A549 (cell line): ENCODE data around the gene TREX2. TPM values are rescaled to one million over a fixed set of nuclear protein-coding genes. Genes with fewer than 3 reads are reported as not detected.

Experiments
- ATAC-seq, 2 experiments: fragments of 200-7000 bp in 1 of 2; fragments of >200 bp in 1 of 2; cut with Nextera tagmentation in 1 of 2; cut with Tn5 transposase in 1 of 2; 3 replicates each; pipeline versions ENCODE4 v1.8.0 to v1.9.1; 2018 to 2020; ENCODE audit warnings: mild to moderate bottlenecking in 1 of 2, moderate library complexity in 1 of 2
- CTCF ChIA-PET: fragments of 300-600 bp; sonication (Branson Sonifier 250); formaldehyde crosslinking; extraction: SDS; loops from one replicate; lab custom pipeline; 2021; ENCODE audit warnings: antibody characterized with exemption, inconsistent platforms; lab: Yijun Ruan, JAX
- POLR2A ChIA-PET: fragments of 350-600 bp; formaldehyde crosslinking; extraction: SDS; loops from one replicate; lab custom pipeline; 2021; ENCODE audit warnings: antibody characterized with exemption, inconsistent platforms; lab: Yijun Ruan, JAX
- DNase-seq, 2 experiments: peaks; one replicate each; pipeline versions ENCODE4 v3.0.0 to v3.0.0-alpha.2; 2011 to 2016; ENCODE audit warnings: low read depth in 1 of 2, low spot score in 1 of 2
- FAIRE-seq: peaks from 2 replicates; lab custom pipeline; 2011; peaks lifted over from hg19 to GRCh38; lab: Jason Lieb, UNC
- H3K27ac ChIP-seq, 2 experiments: fragments of >200 bp; sonication (Bioruptor Twin); formaldehyde crosslinking; 3 replicates each; pipeline ENCODE4 v1.5.1; 2016 to 2017
- H3K4me1 ChIP-seq: fragments of >200 bp; sonication (Bioruptor Twin); formaldehyde crosslinking; 3 replicates; pipeline ENCODE4 v1.6.1; 2016
- H3K4me2 ChIP-seq: fragments of >200 bp; sonication (Bioruptor Twin); formaldehyde crosslinking; 3 replicates; pipeline ENCODE4 v1.6.1; 2016
- H3K4me3 ChIP-seq: fragments of >200 bp; sonication (Bioruptor Twin); formaldehyde crosslinking; 3 replicates; pipeline ENCODE4 v1.5.1; 2016
- H3K9me3 ChIP-seq: fragments of >200 bp; sonication (Bioruptor Twin); formaldehyde crosslinking; 3 replicates; pipeline ENCODE4 v1.6.1; 2016
- CHD2 ChIP-seq: fragments of 150-350 bp; IDR thresholded peaks from 2 replicates; pipeline ENCODE4 v1.6.1; 2014; ENCODE audit warnings: low read length; ENCODE audit not compliant: partially characterized antibody
- CHD4 ChIP-seq: fragments of 200-600 bp; sonication (generic); IDR thresholded peaks from 2 replicates; pipeline ENCODE4 v1.6.1; 2016; ENCODE audit warnings: antibody characterized with exemption, mild to moderate bottlenecking, borderline replicate concordance
- EHF ChIP-seq: fragments of 250-450 bp; sonication (Bioruptor Pico); IDR thresholded peaks from 2 replicates; pipeline ENCODE4 v1.5.0; 2020; ENCODE audit warnings: mild to moderate bottlenecking
- ESRRA ChIP-seq: fragments of 150-350 bp; IDR thresholded peaks from 2 replicates; pipeline ENCODE4 v1.6.1; 2014; ENCODE audit warnings: mild to moderate bottlenecking, low read length, borderline replicate concordance
- FOSL2 ChIP-seq, 2 experiments: fragments of 450-650 bp in 1 of 2; fragments of >200 bp in 1 of 2; sonication (Bioruptor Twin) in 1 of 2; formaldehyde crosslinking; IDR thresholded peaks; 2 replicates each; pipeline versions ENCODE4 v1.5.0 to v1.6.1; 2016 to 2020; ENCODE audit warnings: mild to moderate bottlenecking in 1 of 2, moderate library complexity in 1 of 2
- FOXS1 ChIP-seq: fragments of 250-450 bp; sonication (Bioruptor Pico); IDR thresholded peaks from 2 replicates; pipeline ENCODE4 v1.5.0; 2020; ENCODE audit warnings: mild to moderate bottlenecking, moderate library complexity
- GATA3 ChIP-seq: IDR thresholded peaks from 2 replicates; pipeline ENCODE4 v1.6.1; 2012; ENCODE audit warnings: borderline replicate concordance
- HES2 ChIP-seq: fragments of >200 bp; sonication (Bioruptor Twin); formaldehyde crosslinking; IDR thresholded peaks from 2 replicates; pipeline ENCODE4 v1.6.1; 2016
- HOXB13 ChIP-seq: fragments of 250-450 bp; sonication (Bioruptor Pico); IDR thresholded peaks from 2 replicates; pipeline ENCODE4 v1.5.0; 2020; ENCODE audit warnings: low read depth, mild to moderate bottlenecking, moderate library complexity
- KDM1A ChIP-seq: fragments of 200-600 bp; sonication (generic); IDR thresholded peaks from 2 replicates; pipeline ENCODE4 v1.6.1; 2016; ENCODE audit warnings: low read depth, mild to moderate bottlenecking
- MYC ChIP-seq: IDR thresholded peaks from 2 replicates; pipeline ENCODE4 v1.6.1; 2012; ENCODE audit warnings: mild to moderate bottlenecking, inconsistent platforms, low read length, improper control_type of control experiment, borderline replicate concordance
- NFE2L2 ChIP-seq: fragments of 150-350 bp; conservative IDR thresholded peaks from 2 replicates; pipeline ENCODE4 v1.6.1; 2014; ENCODE audit warnings: low read length
- POLR2A ChIP-seq: IDR thresholded peaks from 2 replicates; pipeline ENCODE4 v1.6.1; 2012; ENCODE audit warnings: mild to moderate bottlenecking, low read length
- RAD21 ChIP-seq, 2 experiments: fragments of >200 bp in 1 of 2; sonication (Bioruptor Twin) in 1 of 2; formaldehyde crosslinking in 1 of 2; IDR thresholded peaks in 1 of 2; conservative IDR thresholded peaks in 1 of 2; 2 replicates in 1 of 2; 3 replicates in 1 of 2; pipeline ENCODE4 v1.6.1; 2012 to 2018; ENCODE audit warnings: inconsistent platforms in 1 of 2
- RFX5 ChIP-seq: fragments of 450-650 bp; IDR thresholded peaks from 2 replicates; pipeline ENCODE4 v1.7.1; 2014; ENCODE audit warnings: antibody characterized with exemption, mild to moderate bottlenecking, moderate library complexity
- RNF2 ChIP-seq: fragments of 200-600 bp; sonication (generic); IDR thresholded peaks from 2 replicates; pipeline ENCODE4 v1.6.1; 2016; ENCODE audit warnings: low read depth, mild to moderate bottlenecking, antibody characterized with exemption, moderate library complexity, borderline replicate concordance
- SMC3 ChIP-seq: fragments of >200 bp; sonication (Bioruptor Twin); formaldehyde crosslinking; IDR thresholded peaks from 3 replicates; pipeline ENCODE4 v1.6.1; 2018; ENCODE audit warnings: inconsistent platforms
- WGBS: methylation state at CpG from one replicate; pipeline ENCODE4 v1.1.6; 2017; ENCODE audit errors: missing lambda C conversion rate; 5-methylcytosine and 5-hydroxymethylcytosine counted together
- polyA plus RNA-seq, 4 experiments: library from polyadenylated mRNA; depleted of rRNA in 3 of 4; stranded (reverse); fragments of >200 nt; fragmentation: RNase III in 1 of 4; extraction: RNeasy Plus Mini Kit Qiagen cat#74134 plus additional on column Dnase treatment in 1 of 4; gene quantifications; 2 replicates in 3 of 4; 3 replicates in 1 of 4; pipeline ENCODE4 v1.2.3, GENCODE V29; 2011 to 2017
- TF ChIP-seq, protein P1 (sequence below): IDR thresholded peaks from 2 replicates; pipeline ENCODE4 v1.6.1; 2012
- TF ChIP-seq, protein P2 (sequence below): fragments of 200-600 bp; sonication (generic); IDR thresholded peaks from 2 replicates; pipeline ENCODE4 v1.6.1; 2016; ENCODE audit warnings: antibody characterized with exemption, mild to moderate bottlenecking, moderate library complexity
- TF ChIP-seq, protein P3 (sequence below): IDR thresholded peaks from 2 replicates; pipeline ENCODE4 v1.6.1; 2012

TREX2 gene
- polyA plus RNA-seq, 2 of the 4 experiments (the other 2 are of a cell fraction): 0.27 to 0.99 TPM

DNA sequence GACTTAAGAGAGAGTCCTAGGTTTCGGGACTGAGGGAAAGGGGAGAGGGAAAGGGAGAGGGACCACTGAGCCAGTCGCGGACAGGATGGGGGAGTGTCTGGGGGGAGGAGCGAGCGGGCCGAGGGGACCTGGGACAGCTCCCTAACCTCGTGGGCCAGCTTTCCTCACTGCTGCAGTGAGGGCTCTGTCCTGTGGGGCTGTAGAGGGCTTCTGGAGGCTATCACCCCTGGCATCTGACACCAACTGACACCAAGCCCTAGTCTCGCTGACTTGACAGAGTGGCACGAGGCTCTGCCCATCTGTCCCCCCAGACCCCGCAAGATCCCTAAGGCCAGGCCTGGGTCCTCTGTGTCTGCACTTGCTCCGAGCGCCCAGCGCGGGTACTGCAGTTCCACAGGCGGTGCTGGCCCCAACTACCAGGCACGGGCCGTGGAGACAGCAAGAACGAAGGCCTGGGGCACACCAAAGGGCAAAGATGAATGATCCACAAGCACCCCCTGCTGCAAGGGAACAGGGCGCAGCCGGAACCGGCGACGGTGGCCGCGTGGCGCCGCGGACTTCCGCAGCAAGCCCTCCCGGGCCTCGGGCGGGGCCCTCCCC is 24.1 kb upstream of the TREX2 start:
- H3K4me2 ChIP-seq: peak overlapping the region; percentile 97
- peak overlapping the region; percentile 64 to 90 for H3K27ac ChIP-seq
- H3K4me1 ChIP-seq: peaks cover 3% of the 10 kb centered on the region; the same call in 1 of the 3 replicates
- H3K4me3 ChIP-seq: peak overlapping the region; percentile 75
- CTCF ChIA-PET: interaction anchor here (0.6 to 11.1 kb wide), 31 partner anchors 8 to 1286 kb away, joined by 3 to 130 read pairs (median 5); no protein-coding TSS in a partner anchor
- WGBS: 0% methylated on average over 5 of the region's 32 CpGs
- DNase-seq (peak in 1 of 2 experiments; percentile 47), ATAC-seq (peak; percentile 72 to 76), FAIRE-seq (no peak)
- TF ChIP-seq, protein P1, sequence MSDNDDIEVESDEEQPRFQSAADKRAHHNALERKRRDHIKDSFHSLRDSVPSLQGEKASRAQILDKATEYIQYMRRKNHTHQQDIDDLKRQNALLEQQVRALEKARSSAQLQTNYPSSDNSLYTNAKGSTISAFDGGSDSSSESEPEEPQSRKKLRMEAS: peak; percentile 61
- TF ChIP-seq FOXS1 (CRISPR knock-in tag) (no peak), MYC (peak; percentile 63), RFX5 (no peak)
- TF ChIP-seq, protein P2, sequence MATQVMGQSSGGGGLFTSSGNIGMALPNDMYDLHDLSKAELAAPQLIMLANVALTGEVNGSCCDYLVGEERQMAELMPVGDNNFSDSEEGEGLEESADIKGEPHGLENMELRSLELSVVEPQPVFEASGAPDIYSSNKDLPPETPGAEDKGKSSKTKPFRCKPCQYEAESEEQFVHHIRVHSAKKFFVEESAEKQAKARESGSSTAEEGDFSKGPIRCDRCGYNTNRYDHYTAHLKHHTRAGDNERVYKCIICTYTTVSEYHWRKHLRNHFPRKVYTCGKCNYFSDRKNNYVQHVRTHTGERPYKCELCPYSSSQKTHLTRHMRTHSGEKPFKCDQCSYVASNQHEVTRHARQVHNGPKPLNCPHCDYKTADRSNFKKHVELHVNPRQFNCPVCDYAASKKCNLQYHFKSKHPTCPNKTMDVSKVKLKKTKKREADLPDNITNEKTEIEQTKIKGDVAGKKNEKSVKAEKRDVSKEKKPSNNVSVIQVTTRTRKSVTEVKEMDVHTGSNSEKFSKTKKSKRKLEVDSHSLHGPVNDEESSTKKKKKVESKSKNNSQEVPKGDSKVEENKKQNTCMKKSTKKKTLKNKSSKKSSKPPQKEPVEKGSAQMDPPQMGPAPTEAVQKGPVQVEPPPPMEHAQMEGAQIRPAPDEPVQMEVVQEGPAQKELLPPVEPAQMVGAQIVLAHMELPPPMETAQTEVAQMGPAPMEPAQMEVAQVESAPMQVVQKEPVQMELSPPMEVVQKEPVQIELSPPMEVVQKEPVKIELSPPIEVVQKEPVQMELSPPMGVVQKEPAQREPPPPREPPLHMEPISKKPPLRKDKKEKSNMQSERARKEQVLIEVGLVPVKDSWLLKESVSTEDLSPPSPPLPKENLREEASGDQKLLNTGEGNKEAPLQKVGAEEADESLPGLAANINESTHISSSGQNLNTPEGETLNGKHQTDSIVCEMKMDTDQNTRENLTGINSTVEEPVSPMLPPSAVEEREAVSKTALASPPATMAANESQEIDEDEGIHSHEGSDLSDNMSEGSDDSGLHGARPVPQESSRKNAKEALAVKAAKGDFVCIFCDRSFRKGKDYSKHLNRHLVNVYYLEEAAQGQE: peak; percentile 47; the same call in 1 of the 2 replicates
- TF ChIP-seq, protein P3, sequence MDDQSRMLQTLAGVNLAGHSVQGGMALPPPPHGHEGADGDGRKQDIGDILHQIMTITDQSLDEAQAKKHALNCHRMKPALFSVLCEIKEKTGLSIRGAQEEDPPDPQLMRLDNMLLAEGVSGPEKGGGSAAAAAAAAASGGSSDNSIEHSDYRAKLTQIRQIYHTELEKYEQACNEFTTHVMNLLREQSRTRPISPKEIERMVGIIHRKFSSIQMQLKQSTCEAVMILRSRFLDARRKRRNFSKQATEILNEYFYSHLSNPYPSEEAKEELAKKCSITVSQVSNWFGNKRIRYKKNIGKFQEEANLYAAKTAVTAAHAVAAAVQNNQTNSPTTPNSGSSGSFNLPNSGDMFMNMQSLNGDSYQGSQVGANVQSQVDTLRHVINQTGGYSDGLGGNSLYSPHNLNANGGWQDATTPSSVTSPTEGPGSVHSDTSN: no peak
- no peaks in the 10 kb centered on the region for H3K9me3 ChIP-seq
- POLR2A ChIA-PET: interaction anchor here (1.1 kb wide), 1 partner anchor 9 kb away, joined by 5 read pairs; no protein-coding TSS in a partner anchor

- TF ChIP-seq HES2: no peak
- TF ChIP-seq NFE2L2: no peak
- no peak for TF ChIP-seq HOXB13
- TF ChIP-seq FOSL2 (IDR thresholded peaks at IDR 0.05): no peak
- no peak for TF ChIP-seq FOSL2 (CRISPR knock-in tag; IDR thresholded peaks at IDR 0.05)
- TF ChIP-seq RAD21 (conservative IDR thresholded peaks at IDR 0.05 in 1 of 2, IDR thresholded peaks at IDR 0.05 in 1 of 2): no peak
- TF ChIP-seq CHD2: no peak
- no peak for TF ChIP-seq POLR2A
- TF ChIP-seq EHF (CRISPR knock-in tag): no peak
- no peak for TF ChIP-seq GATA3
- no peak for TF ChIP-seq ESRRA
- TF ChIP-seq CHD4: no peak
- no peak for TF ChIP-seq KDM1A
- TF ChIP-seq SMC3: no peak
- no peak for TF ChIP-seq RNF2
- ATAC-seq (no peak), FAIRE-seq (peak; percentile 36), DNase-seq (no peak)
- H3K27ac ChIP-seq: no peak overlapping the region
- H3K4me3 ChIP-seq: no peak overlapping the region
- no peak overlapping the region for H3K4me2 ChIP-seq
- ChIA-PET POLR2A (no interaction called here), CTCF (interaction anchor here (1.6 to 11.1 kb wide), 2 partner anchors 7 to 40 kb away, joined by 6 to 130 read pairs; no protein-coding TSS in a partner anchor)
- peaks cover 3% of the 10 kb centered on the region; the same call in 1 of the 3 replicates for H3K4me1 ChIP-seq
- no peaks in the 10 kb centered on the region for H3K9me3 ChIP-seq
- WGBS: 86% methylated on average over 8 of the region's 12 CpGs
Observed at GRCh38 chrX:153468008-153468580, 22.2 kb upstream of the TREX2 start.
